Stimulated activated CD4-positive, alpha-beta T cell treated with anti-CD3 and anti-CD28 coated beads, Interleukin-15, amount 100 ng/mL, for 1 hour (primary cell): ENCODE data around the gene GATA1.
"Not testable (repeated sequence)": the region's sequence is repeated elsewhere in the genome, so short reads cannot be mapped to it uniquely, and the experiment has no call there.

Experiments
- DNase-seq, 2 donors: peaks; one replicate each; pipeline ENCODE4 v3.0.0-alpha.2; 2020; ENCODE audit warnings: low read depth in 1 of 2, low spot score in 1 of 2

Gene GATA1

DNA sequence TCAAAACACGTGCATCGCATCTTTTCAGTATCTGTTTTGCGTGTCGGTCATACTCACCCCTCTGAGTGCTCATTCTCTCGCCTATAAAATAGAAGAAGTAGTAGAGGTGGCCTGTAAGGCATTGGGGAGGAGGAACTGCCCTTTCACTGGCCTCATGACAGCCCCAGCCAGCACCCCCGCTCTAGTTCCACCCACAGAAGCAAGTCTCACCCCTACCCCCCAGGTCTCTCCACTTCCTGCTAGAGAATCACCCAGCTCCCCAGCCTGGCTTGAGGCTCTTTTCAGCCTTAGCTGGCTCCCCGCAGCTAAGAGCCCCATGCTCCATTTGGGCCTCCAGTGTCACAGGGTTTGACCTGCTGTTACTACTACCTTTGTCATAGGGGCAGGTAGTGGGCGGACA lies 27.3 kb downstream of the GATA1 start:
- no peak for DNase-seq

GRCh38 chrX:48814722-48815121 lies 28.3 kb downstream of the GATA1 start:
- DNase-seq = no peak

DNA sequence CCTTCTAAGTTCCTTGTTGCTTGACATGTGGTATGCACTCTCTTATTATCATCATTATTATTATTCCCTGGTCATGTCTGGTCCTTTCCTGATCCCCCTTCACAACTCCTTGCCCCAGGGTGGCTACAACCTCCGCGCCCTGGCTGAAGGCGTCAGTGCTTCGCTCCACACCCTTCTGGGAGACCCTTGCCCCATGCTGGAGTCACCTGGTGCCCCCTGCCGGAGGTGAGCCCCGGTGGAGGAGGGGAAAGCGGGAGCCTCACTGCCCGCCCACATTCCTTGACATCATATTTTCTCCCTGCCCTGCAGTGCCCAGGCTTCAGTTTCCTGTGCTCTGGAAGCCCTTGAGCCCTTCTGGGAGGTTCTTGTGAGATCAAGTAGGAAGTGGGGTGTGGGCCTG lies 28.9 kb downstream of the GATA1 start:
- DNase-seq = no peak

DNA sequence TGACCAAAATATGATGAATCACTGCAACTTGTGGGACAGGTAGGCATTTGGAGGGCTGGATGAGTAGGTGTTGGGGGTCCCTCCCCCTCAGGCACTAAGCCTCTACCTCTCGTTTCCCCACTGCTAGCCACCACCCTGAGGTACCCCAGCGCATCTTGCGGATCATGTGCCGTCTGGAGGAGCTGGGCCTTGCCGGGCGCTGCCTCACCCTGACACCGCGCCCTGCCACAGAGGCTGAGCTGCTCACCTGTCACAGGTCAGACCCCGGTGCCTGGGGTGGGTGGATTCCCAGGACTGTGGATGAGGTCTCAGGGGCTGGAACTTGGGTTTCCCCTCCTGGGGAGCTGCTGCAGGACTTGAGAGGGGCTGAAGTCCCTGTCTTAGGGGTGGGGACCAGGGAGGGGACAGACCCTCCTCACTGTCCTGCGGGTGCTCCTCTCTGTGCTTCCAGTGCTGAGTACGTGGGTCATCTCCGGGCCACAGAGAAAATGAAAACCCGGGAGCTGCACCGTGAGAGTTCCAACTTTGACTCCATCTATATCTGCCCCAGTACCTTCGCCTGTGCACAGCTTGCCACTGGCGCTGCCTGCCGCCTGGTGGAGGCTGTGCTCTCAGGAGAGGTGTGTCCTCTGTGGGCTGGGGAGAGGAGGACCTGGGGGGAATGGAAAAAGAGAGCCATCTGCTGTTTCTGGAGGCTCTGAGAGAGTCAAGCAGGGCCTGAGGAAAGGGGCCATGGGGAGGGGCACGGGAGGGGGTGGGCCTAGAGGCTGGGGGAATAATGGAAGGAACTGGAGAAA lies 29.8 kb downstream of the GATA1 start:
- DNase-seq = no peak

- DNase-seq = no peak
Observed at GRCh38 chrX:48818098-48818497, 31.7 kb downstream of the GATA1 start.

DNA sequence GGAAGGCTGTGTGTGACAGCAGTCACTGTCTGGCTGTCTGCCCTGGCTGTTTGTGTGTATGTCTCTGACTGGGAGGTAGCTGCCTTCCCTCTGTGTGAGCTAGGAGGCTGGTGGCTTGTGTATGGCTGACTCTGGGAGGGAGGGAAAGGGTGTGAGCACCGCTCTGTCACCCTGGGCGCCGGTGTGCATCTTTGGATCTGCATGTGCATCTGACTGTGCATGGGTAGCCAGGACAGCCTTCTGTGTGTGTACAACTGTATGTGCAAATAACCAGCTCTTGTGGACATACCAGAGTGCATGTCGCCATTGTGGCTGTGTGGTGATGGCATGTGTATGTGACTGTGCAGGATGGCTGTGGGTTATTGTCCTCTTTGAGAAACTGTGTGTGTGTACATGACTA lies 32.5 kb downstream of the GATA1 start:
- no peak for DNase-seq

DNA sequence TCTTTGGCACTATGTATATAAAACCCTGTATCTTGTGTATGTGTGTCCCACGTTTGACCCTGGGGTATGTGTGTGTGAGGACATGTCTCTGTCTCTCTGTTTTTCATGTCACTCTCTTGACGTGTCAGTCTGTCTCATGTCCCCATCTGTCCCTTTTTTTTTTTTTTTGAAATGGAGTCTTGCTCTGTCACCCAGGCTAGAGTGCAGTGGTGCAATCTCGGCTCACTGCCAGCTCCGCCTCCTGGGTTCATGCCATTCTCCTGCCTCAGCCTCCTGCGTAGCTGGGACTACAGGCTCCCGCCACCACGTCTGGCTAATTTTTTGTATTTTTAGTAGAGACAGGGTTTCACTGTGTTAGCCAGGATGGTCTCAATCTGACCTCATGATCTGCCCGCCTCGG lies 33.0 kb downstream of the GATA1 start:
- not testable (repeated sequence) for DNase-seq

DNA sequence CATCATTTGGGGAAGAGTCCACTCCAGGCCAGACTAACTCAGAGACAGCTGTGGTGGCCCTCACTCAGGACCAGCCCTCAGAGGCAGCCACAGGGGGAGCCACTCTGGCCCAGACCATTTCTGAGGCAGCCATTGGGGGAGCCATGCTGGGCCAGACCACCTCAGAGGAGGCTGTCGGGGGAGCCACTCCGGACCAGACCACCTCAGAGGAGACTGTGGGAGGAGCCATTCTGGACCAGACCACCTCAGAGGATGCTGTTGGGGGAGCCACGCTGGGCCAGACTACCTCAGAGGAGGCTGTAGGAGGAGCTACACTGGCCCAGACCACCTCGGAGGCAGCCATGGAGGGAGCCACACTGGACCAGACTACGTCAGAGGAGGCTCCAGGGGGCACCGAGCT lies 36.7 kb downstream of the GATA1 start:
- no peak for DNase-seq

DNA sequence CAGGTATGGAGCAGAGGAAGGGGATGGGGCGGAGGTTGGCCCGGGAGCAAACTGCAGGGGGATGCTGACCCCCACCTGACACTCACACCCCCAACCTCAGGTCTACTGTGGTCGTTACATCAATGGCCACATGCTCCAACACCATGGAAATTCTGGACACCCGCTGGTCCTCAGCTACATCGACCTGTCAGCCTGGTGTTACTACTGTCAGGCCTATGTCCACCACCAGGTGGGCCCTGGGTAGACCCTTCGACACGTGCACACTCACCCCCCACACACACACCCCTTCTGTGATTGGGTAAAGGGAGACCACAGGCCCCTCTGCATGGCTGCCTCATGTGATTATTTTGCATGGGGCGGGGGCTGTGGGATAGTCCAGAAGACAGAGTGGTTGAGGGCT lies 37.7 kb downstream of the GATA1 start:
- DNase-seq = no peak

GRCh38 chrX:48826135-48826875 lies 39.9 kb downstream of the GATA1 start, which contains the start of gene ERAS:
Gene ERAS, plus strand, starts transcription at chrX:48826513. Its CDS starts 2,611 bp downstream, at chrX:48829124.
- no peak for DNase-seq

- DNase-seq = no peak
Observed at GRCh38 chrX:48826876-48827653, 40.7 kb downstream of the GATA1 start.

DNA sequence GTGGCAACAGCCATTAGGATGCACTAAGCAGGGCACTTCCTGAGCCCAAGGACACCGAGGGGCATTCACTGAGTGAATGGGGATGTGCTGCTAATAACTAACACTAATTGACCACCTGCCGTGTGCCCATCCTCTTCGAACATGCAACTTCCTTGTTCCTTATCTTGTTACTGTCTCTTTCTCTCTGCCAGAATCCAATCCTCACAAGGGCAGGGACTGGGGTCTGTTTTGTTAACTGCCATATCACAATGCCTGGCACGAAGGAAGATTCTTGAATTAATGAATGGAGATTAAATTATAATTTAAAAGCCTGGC lies 41.2 kb downstream of the GATA1 start:
- no peak for DNase-seq

DNA sequence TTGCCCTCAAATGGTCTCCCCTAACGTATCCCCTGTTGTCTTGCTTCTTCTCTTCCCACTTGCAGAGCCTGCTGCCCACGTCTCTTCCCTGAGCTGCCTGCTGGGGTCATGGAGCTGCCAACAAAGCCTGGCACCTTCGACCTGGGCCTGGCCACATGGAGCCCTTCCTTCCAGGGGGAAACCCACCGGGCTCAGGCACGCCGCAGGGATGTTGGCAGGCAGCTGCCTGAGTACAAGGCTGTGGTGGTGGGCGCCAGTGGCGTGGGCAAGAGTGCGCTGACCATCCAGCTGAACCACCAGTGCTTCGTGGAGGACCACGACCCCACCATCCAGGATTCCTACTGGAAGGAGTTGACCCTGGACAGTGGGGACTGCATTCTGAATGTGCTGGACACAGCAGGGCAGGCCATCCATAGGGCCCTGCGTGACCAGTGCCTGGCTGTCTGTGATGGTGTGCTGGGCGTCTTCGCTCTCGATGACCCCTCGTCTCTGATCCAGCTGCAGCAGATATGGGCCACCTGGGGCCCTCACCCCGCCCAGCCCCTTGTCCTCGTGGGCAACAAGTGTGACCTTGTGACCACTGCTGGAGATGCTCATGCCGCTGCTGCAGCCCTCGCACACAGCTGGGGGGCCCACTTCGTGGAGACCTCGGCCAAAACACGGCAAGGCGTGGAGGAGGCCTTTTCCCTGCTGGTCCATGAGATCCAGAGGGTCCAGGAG lies 42.8 kb downstream of the GATA1 start:
- DNase-seq = no peak

DNA sequence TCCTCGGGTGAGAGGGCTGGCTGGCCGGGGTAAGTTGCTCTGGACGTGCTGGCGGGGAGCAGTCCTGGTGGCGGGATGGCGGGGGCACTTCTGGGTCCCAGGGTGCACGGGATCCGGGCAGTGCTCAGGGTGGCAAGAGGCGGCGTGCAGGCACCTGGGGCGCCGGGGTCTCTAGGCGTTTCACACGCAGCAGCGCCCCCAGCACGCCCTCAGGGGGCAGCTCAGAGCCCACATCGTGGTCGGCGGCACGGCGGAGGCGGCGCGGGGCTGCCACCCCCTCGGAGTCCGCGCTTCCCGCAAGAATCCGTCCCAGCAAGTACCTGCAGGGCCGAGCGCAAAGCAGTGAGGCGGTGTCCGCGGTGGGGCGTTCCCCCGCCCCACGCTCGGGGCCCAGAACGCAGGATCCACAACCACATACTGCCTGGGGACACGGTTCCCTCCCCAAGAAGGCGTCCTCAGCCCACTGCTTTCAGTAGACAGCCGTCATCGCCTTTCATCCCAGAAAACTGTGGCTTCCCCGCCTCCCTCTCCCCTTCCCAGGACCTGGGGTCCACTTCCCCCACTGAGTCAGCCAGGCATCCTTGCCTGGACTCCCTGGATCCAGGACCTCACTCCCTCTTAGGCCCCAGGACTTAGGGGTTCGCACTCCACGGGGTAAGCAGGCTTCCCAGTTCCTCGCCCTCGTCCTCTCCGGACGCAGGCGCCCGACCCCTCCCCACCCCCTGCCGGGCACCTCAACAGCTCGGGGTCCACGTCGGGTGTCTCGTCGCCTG lies 44.9 kb downstream of the GATA1 start:
- no peak for DNase-seq

DNA sequence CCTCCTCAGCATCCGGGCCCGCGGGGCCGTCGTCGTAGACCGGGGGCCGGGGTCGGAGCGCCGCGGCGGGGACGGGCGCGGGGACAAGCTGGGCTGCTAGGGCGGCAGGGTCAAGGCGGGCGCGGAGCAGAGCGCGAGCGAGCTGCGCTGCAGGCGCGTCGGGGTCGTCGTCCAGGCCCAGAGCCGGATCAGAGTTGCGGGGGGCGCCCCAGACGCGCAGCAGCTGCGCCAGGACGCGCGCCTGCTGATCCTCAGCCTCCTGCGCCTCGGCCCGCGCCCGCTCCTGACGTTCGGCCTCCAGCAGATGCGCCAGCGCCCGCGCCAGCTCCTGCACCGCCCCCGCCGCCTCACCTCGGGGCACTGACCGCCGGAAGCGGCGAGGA lies 45.5 kb downstream of the GATA1 start:
- DNase-seq = no peak

DNA sequence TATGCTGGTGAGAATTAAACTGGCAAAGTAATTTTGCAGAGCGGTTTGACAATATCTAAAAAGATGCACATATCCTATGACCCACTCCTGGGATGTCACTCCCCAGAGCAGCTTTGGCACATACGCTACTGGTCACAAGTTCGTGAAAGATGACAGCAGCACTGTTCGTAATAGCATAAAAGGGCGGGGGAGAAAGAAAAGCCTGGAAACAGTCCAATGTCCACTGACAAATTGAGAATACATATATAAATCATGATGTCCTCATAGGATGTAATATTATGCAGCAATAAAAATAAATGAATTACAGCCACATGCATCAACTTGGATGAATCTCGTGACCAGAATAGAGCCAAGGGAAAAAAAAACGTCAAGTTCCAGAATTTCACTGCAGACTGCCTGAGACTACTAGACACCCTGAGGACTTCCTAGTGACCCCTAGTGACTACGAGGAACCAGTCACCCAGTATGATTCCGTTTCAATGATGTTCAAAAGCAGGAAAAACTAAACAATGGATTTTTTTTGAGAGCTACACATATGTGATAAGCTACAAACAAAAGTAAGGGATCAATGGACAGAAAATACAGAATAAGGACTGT lies 47.2 kb downstream of the GATA1 start:
- no peak for DNase-seq

DNA sequence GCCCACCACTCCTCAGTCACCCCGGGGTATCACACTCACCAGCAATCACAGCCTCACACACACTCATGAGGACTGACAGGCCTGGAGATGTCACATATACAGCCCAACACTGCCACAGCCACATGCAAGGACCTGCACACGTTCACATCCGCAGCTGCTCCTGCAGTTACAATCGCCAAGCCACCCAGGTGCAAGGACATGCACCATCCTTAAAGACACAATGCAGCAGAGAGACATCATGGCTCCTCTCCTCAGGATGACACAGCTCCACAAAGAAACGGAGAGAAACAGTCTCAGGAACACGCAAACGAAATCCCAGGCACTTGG lies 48.0 kb downstream of the GATA1 start:
- DNase-seq = no peak

GRCh38 chrX:48835524-48836329 lies 49.3 kb downstream of the GATA1 start, which contains the start of gene PCSK1N:
Gene PCSK1N, minus strand, starts transcription at chrX:48835610. Its CDS starts 78 bp downstream, at chrX:48835532.
- DNase-seq = no peak

DNA sequence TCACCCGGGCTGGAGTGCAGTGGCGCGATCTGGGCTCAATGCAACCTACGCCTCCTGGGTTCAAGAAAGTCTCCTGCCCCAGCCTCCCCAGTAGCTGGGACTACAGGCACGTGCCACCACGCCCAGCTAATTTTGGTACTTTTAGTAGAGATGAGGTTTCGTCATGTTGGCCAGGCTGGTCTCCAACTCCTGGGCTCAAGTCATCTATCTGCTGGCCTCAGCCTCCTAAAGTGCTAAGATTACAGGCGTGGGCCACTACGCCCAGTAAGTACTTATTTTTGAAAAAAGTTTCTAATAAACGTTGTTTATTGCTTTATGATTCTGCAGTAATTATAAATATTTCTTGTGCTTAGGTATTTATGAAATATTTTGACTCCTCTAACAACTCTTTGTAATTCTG lies 53.3 kb downstream of the GATA1 start:
- DNase-seq = no peak
